PFSK-1 (cell line): ENCODE measurements around the gene MYO1E.

Experiments
- FOXP2 ChIP-seq: optimal IDR thresholded peaks from 2 replicates; pipeline ENCODE3; 2011; ENCODE audit warnings: borderline replicate concordance, control low read depth, inconsistent platforms; ENCODE audit not compliant: insufficient read depth; ENCODE audit errors: extremely low read length, extremely low read depth
- POLR2AphosphoS5 ChIP-seq: IDR thresholded peaks from 2 replicates; pipeline ENCODE4 v1.6.1; 2012; ENCODE audit warnings: low read depth, mild to moderate bottlenecking, control low read depth, low read length, moderate library complexity
- REST ChIP-seq, 2 experiments: IDR thresholded peaks; 2 replicates each; pipeline versions ENCODE4 v1.6.1 to v1.8.0; 2011 to 2012; ENCODE audit warnings: low read depth in 2 of 2, low read length in 2 of 2, control low read depth in 1 of 2, inconsistent platforms in 1 of 2, mild to moderate bottlenecking in 1 of 2, moderate library complexity in 1 of 2; ENCODE audit not compliant: insufficient read depth in 1 of 2
- SIN3A ChIP-seq: IDR thresholded peaks from 2 replicates; pipeline ENCODE4 v1.6.1; 2012; ENCODE audit warnings: mild to moderate bottlenecking, low read length, moderate library complexity, borderline replicate concordance; ENCODE audit not compliant: insufficient read depth
- TAF1 ChIP-seq: IDR thresholded peaks from 2 replicates; pipeline ENCODE4 v1.6.1; 2012; ENCODE audit warnings: low read length, control low read depth, borderline replicate concordance; ENCODE audit not compliant: insufficient read depth

The MYO1E gene

GRCh38 chr15:59260090-59260489 is 112.6 kb downstream of the MYO1E start:
- TF ChIP-seq FOXP2 (no peak), POLR2AphosphoS5 (no peak), TAF1 (no peak), SIN3A (no peak), REST (IDR thresholded peaks at IDR 0.05; ENCODE audit: insufficient read depth in 1 of 2, low read depth in 2 of 2, low read length in 2 of 2) (no peak)

DNA sequence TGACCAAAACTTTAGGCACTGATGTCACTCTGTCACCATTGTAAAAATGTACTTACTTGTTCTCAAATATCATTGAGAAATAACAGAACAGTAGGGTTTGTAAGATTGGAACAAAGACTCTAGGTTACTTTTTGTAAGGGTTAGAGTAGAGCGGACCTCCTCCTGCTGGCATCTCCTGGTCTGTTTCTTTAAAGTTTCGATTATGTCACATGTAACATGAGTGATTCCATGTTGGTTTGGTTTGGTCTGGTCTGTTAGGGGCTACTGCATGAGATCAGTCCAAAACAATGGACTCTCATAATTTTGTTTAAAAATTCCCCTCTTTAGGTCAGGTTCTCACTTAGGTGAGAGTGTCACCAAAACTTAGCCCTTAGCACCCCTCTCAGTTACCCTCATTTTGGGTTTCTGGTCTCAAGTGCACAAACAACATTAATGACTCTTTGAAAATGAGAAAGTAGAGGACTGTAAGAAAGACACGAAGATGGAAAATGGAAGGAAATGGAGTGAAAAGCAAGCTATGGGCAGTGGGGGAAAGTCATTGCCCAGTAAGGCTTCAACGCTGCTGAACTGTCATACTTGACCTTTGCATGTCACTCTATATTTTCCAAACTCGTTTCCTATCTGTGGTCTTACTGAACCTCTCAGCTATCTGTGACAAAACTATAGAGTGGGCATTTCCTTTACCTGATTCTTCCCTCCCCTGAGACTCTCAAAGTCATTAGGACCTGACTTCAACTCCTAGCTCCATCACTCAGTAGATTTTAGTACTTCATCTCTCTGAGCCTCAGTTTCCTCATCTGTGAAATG is 113.3 kb downstream of the MYO1E start:
- TF ChIP-seq REST (IDR thresholded peaks at IDR 0.05; ENCODE audit: insufficient read depth in 1 of 2, low read depth in 2 of 2, low read length in 2 of 2) (no peak), SIN3A (no peak), TAF1 (no peak), FOXP2 (no peak), POLR2AphosphoS5 (no peak)

DNA sequence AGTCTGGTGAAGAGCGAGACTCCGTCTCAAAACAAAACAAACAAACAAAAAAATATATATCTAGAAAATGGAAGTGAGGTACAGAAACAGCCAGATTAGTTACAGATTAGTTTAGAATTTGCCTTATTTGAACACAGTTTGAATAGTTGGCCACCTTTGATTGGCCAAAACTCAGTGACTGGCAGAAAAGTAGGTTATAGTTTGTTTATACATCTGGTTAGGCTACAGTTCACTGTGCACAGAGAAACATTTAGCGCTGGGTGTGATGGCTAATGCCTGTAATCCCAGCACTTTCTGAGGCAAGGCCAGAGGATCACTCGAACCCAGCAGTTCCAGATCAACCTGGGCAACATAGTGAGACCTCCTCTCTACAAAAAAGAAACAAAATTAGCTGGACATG is 114.4 kb downstream of the MYO1E start:
- no peak for TF ChIP-seq POLR2AphosphoS5
- no peak for TF ChIP-seq TAF1
- no peak for TF ChIP-seq SIN3A
- TF ChIP-seq REST (IDR thresholded peaks at IDR 0.05; ENCODE audit: insufficient read depth in 1 of 2, low read depth in 2 of 2, low read length in 2 of 2), result no peak
- TF ChIP-seq FOXP2, result no peak

- no peak for TF ChIP-seq POLR2AphosphoS5
- TF ChIP-seq FOXP2, result no peak
- TF ChIP-seq REST (IDR thresholded peaks at IDR 0.05; ENCODE audit: insufficient read depth in 1 of 2, low read depth in 2 of 2, low read length in 2 of 2), result no peak
- TF ChIP-seq TAF1, result no peak
- TF ChIP-seq SIN3A, result no peak
Measured at GRCh38 chr15:59257140-59257539, 115.5 kb downstream of the MYO1E start.

- TF ChIP-seq FOXP2, result no peak
Measured at GRCh38 chr15:59256482-59256881, 116.2 kb downstream of the MYO1E start.
